Lower leg skin (tissue), 4 donors: ENCODE data around the gene FILIP1. TPM values are rescaled to one million over a fixed set of nuclear protein-coding genes. Genes with fewer than 3 reads are reported as not detected.
"Not testable (repeated sequence)": the region's sequence is repeated elsewhere in the genome, so short reads cannot be mapped to it uniquely, and the experiment has no call there.

Source experiments
- DNase-seq, 2 donors: peaks; one replicate each; pipeline ENCODE4 v3.0.0-alpha.2; 2019; ENCODE audit warnings: low spot score in 2 of 2
- H3K4me3 ChIP-seq: fragments of 200-600 bp; sonication (generic); 2 replicates; pipeline ENCODE4 v1.5.1; 2017; ENCODE audit warnings: mild to moderate bottlenecking, low read depth; ENCODE audit not compliant: poor library complexity, severe bottlenecking
- CTCF ChIP-seq, 3 donors: fragments of 450-650 bp; IDR thresholded peaks; one replicate each; pipeline ENCODE4 v1.5.1; 2016; ENCODE audit warnings: antibody characterized with exemption in 3 of 3, mild to moderate bottlenecking in 3 of 3, moderate library complexity in 2 of 3
- POLR2A ChIP-seq, 2 donors: fragments of 450-650 bp; IDR thresholded peaks; one replicate each; pipeline ENCODE4 v1.6.1; 2016 to 2017; ENCODE audit warnings: antibody characterized with exemption in 2 of 2, mild to moderate bottlenecking in 1 of 2, moderate library complexity in 1 of 2
- WGBS, 2 donors: methylation state at CpG; one replicate each; pipeline ENCODE4 v1.1.5; 2018; 5-methylcytosine and 5-hydroxymethylcytosine counted together
- intact Hi-C: fragments of 100-400 bp; cut with DNase I; formaldehyde crosslinking; loops from one replicate; pipeline ENCODE4 v1.15.0; 2023; ENCODE audit warnings: low total_unique reads
- total RNA-seq, 4 donors: library from RNA; depleted of rRNA; stranded (reverse); fragments of >200 nt; gene quantifications; one replicate each; pipeline ENCODE4 v1.1.0, GENCODE V29; 2016

FILIP1 gene
- total RNA-seq, 4 donors from 2014 or later: 0.38 to 1.6 (median 0.92) TPM

- no peak for TF ChIP-seq POLR2A (IDR thresholded peaks at IDR 0.05)
- TF ChIP-seq CTCF (IDR thresholded peaks at IDR 0.05): no peak
- whole genome bisulfite sequencing, 2 donors: 57 to 62% methylated on average over 4 of the region's 4 CpGs
- no peak for DNase-seq
- no peak overlapping the region for H3K4me3 ChIP-seq
- intact Hi-C loops: no loop called here
Measured at GRCh38 chr6:75446241-75446880, 47.2 kb downstream of the FILIP1 start.

GRCh38 chr6:75445738-75446137 lies 47.9 kb downstream of the FILIP1 start:
- no peak overlapping the region for H3K4me3 ChIP-seq
- intact Hi-C loops: no loop called here
- TF ChIP-seq POLR2A (IDR thresholded peaks at IDR 0.05): no peak
- TF ChIP-seq CTCF (IDR thresholded peaks at IDR 0.05): no peak
- no peak for DNase-seq

- no peak for TF ChIP-seq CTCF (IDR thresholded peaks at IDR 0.05)
- TF ChIP-seq POLR2A (IDR thresholded peaks at IDR 0.05): no peak
- DNase-seq: no peak
- 73 to 75% methylated on average over 2 of the region's 2 CpGs for WGBS, 2 donors
- H3K4me3 ChIP-seq: no peak overlapping the region
- intact Hi-C loops: no loop called here
Measured at GRCh38 chr6:75444899-75445298, 48.7 kb downstream of the FILIP1 start.

GRCh38 chr6:75441883-75442282 lies 51.7 kb downstream of the FILIP1 start:
- 100% methylated on average over 6 of the region's 29 CpGs; no CpG with 5 or more reads in 1 of the 2 donors for WGBS, 2 donors
- DNase-seq, intact Hi-C loops, H3K4me3 ChIP-seq: not testable (repeated sequence)

- DNase-seq, H3K4me3 ChIP-seq, intact Hi-C loops: not testable (repeated sequence)
- 89% methylated on average over 14 of the region's 33 CpGs; no CpG with 5 or more reads in 1 of the 2 donors for WGBS, 2 donors
Measured at GRCh38 chr6:75441479-75441878, 52.1 kb downstream of the FILIP1 start.

- no peak for TF ChIP-seq POLR2A (IDR thresholded peaks at IDR 0.05)
- DNase-seq: no peak
- H3K4me3 ChIP-seq: no peak overlapping the region
- intact Hi-C loops: no loop called here
- 70 to 74% methylated on average over 2 of the region's 2 CpGs for WGBS, 2 donors
Measured at GRCh38 chr6:75438442-75439116, 55.0 kb downstream of the FILIP1 start.

GRCh38 chr6:75438013-75438431 lies 55.6 kb downstream of the FILIP1 start:
- H3K4me3 ChIP-seq: no peak overlapping the region
- DNase-seq: no peak
- TF ChIP-seq POLR2A (IDR thresholded peaks at IDR 0.05) (no peak), CTCF (IDR thresholded peaks at IDR 0.05) (no peak)
- intact Hi-C loops: no loop called here
- WGBS, 2 donors: 86 to 96% methylated on average over 1 of the region's 1 CpG
